Measurements from ENCODE around the gene HIVEP3.

HIVEP3 gene

DNA sequence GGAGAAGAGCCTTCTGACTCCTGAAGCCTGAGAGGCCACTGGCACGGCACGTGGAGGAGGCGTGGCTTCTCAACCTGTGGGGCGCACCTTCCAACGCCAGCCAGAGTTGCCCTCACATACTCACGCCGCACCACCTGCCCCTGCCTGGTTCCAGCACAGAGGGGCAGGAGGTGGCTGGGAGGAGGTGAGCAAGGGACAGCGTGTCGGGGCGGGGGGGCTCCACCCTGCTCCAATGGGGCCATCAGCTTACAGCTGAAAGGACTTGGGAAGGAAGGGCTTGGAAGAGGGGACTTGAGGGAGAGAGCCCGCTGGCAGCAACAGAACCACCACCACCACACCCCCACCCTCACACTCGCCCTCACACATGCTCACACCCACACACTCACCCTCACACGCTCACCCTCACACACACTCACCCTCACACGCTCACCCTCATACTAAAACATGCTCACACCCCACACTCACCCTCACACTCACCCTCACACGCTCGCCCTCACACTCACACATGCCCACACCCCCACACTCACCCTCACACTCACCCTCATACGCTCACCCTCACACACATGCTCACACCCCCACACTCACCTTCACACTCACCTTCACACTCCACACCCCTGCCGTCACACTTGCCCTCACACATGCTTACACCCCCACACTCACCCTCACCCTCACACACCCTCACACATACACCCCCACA lies 392.7 kb downstream of the HIVEP3 start:
- H3K27ac Mint-ChIP-seq (ENCODE audit: low read depth): no peak overlapping the region

DNA sequence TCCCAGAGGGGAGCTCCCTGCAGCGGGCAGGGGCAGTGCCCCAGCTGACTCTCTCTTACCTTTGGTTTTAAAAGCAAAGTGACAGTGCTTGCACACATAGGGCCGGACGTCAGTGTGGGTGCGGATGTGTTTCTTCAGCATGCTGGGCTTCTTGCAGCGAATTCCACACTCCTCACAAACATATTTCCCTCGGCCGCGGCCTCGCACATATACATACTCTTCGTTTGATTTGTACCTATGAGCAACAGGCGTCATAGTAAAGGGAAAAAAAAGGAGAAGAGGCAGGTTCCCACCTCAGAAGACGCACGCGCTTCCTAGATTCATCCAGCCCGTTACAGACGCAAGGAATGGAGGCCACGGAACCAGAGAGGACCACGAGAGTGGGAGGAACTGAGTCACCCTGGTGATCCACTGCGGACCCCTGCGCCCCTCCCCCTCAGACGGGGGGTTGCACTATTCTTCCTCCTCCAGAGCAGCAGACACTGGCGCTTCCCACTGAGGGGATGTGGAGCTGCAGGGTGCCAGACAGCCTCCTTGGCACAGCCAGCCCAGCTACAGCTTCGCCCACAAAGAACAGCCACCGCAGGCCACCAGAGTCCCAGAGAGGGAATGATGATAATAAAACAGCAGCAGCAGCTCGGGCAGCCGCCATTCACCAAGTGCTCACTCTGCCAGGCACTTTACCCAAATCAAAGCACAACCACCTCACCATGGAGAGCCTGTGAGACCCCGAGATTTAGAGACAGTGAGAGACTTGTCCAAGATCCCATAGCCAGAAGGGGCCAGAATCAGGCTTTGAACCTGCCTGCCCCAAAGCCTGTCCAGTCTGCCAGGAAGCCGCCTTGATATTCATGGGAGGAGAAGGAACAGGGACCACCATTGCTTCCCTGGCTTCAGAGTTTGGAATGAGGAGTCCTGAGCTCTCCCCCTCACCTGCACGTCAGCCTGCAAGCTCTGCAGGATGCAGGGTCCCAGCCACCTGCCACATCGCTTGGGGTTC lies 393.7 kb downstream of the HIVEP3 start:
- H3K27ac Mint-ChIP-seq (ENCODE audit: low read depth): no peak overlapping the region
- peaks cover 9% of the 10 kb centered on the region for H3K4me1 Mint-ChIP-seq
- no peaks in the 10 kb centered on the region for H3K27me3 Mint-ChIP-seq
- ATAC-seq (replicated peaks; ENCODE audit: extremely low read depth, poor library complexity, severe bottlenecking): no peak
- H3K9me3 Mint-ChIP-seq: peaks cover 10% of the 10 kb centered on the region
- no peak for DNase-seq (ENCODE audit: low spot score in 2 of 2)
- peaks cover 8% of the 10 kb centered on the region for H3K36me3 Mint-ChIP-seq (ENCODE audit: insufficient read depth)
- no peak overlapping the region for H3K4me3 Mint-ChIP-seq

More for the DNA sequence above, 392.7 kb downstream of the HIVEP3 start:
- Mint-ChIP-seq H3K4me3 (no peak overlapping the region), H3K4me1 (peaks cover 15% of the 10 kb centered on the region), H3K36me3 (ENCODE audit: insufficient read depth) (peaks cover 8% of the 10 kb centered on the region), H3K27me3 (no peaks in the 10 kb centered on the region), H3K9me3 (peaks cover 10% of the 10 kb centered on the region)
- no peak for ATAC-seq (replicated peaks; ENCODE audit: extremely low read depth, poor library complexity, severe bottlenecking)
- no peak for DNase-seq (ENCODE audit: low spot score in 2 of 2)

DNA sequence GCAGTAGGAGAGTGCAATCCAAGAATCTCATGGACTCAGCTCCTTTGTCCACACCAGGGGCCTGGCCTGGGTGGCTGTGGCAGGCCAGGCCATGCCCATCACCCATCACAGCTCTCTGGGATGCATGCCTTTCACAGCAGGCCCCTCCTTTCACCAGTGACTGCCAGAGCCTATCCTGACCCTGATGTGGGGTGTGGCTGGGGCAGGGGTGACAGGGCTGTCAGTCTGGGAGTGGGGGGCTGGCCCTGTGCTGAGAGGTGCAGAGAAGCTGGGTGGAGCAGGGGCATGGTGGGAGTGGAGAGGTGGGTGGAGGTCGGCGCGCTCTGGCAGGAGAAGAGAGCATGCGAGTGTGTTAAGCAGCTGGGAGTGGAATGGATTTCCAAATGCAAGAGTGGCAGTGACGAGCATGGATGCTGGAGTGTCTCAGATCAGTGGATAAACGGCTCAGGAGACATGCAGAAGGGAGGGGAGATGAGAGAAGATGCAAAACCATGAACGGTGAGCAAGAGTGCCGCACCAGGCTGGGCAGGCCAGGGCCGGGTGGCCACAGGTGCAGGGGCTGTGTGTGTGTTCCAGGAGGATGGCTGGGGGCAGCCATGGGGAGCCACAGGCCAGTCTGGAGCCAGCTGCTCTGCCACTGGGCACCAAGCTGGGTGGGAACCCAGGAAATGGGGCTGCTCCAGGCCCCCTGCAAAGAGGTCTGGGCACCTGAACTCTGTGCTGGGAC lies 394.6 kb downstream of the HIVEP3 start:
- ATAC-seq (replicated peaks; ENCODE audit: extremely low read depth, poor library complexity, severe bottlenecking) (no peak), DNase-seq (ENCODE audit: low spot score in 2 of 2) (no peak)
- Mint-ChIP-seq H3K27ac (ENCODE audit: low read depth) (no peak overlapping the region), H3K4me1 (peaks cover 9% of the 10 kb centered on the region), H3K36me3 (ENCODE audit: insufficient read depth) (peaks cover 8% of the 10 kb centered on the region), H3K9me3 (peaks cover 10% of the 10 kb centered on the region), H3K4me3 (no peak overlapping the region), H3K27me3 (no peaks in the 10 kb centered on the region)

DNA sequence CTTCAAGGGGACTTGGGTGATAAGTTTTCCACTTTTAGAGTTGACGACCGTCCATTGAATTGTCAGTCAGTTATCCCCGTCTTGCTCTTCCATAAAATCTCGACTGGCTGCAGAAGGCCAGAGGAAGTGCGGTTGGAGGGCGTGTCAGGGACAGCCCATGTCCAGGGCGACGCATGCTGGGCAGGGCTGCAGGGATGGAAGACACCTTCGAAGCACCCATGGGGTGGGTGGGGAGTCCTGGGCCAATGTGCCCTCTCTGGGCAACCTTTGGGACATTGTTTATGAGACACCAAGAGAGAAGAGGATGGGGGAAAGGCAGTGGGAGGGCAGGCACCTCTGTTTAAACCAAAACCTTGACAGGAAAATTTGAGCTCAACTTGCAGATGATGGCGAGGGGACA lies 395.7 kb downstream of the HIVEP3 start:
- no peak overlapping the region for H3K4me3 Mint-ChIP-seq

DNA sequence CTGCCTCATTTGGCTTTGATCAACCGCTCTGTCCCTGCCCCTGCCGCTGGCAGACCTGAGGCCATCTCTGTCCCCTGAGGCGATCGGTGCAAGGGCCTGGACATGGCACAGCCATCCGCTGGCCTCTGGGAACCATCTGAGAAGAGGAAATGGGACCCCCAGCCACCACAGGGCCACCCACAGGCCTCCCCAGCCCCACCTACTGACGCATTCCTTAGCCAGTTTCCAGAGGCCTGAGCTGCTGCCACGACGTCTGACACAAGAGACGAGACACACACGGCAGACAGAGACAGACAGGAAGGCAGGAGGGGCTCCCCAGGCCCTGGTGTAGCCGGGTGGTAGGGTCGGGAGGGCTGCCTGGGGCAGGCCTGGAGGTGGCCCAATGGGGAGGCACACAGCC lies 397.0 kb downstream of the HIVEP3 start:
- Mint-ChIP-seq H3K27ac (ENCODE audit: low read depth) (no peak overlapping the region), H3K4me1 (peaks cover 7% of the 10 kb centered on the region), H3K36me3 (ENCODE audit: insufficient read depth) (peaks cover 12% of the 10 kb centered on the region), H3K9me3 (peaks cover 4% of the 10 kb centered on the region), H3K4me3 (no peak overlapping the region), H3K27me3 (no peaks in the 10 kb centered on the region)
- ATAC-seq (replicated peaks; ENCODE audit: extremely low read depth, poor library complexity, severe bottlenecking) (no peak), DNase-seq (ENCODE audit: low spot score in 2 of 2) (no peak)

More for the DNA sequence above, 395.7 kb downstream of the HIVEP3 start:
- Mint-ChIP-seq H3K4me1 (peaks cover 9% of the 10 kb centered on the region), H3K27me3 (no peaks in the 10 kb centered on the region), H3K9me3 (peaks cover 10% of the 10 kb centered on the region), H3K27ac (ENCODE audit: low read depth) (no peak overlapping the region), H3K36me3 (ENCODE audit: insufficient read depth) (peaks cover 10% of the 10 kb centered on the region)
- DNase-seq (ENCODE audit: low spot score in 2 of 2): no peak
- no peak for ATAC-seq (replicated peaks; ENCODE audit: extremely low read depth, poor library complexity, severe bottlenecking)

DNA sequence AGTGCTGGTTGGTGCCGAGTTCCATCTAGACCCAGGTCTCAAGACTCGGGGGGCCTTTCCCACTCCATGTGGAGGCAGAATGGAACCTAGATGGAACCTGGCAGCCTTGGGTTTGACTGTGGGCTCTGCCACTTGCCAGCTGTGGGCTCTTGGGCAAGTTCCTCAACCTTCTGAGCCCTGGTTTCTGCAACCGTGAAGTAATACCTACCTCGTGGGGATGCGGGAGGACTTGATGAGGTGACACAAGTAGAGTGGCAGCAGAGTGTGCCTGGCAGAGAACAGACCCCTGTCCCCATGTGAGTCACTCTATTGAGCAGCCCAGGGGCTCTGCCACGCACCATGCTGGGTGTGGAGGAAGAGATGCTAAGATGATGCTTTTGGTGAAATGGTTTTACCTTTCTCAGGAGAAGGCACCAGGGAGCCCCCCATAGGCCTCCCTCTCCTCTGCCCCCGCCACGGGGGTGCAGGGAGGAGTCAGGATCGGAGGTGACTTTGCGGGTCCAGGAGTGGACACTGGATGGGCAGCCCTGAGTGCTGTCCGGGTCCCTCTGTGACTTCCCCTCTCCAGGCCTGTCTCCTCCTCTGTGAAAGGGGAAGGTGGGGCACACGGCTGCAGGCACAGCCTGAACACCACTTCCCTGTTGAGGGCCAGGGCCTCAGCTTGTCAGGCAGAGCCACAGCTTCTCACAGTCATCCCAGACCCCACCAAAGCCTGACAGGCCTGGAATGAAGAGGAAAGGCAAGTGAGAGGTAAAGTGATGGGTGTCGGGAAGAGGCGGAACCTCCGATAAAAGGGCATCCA lies 397.6 kb downstream of the HIVEP3 start:
- DNase-seq (ENCODE audit: low spot score in 2 of 2) (no peak), ATAC-seq (replicated peaks; ENCODE audit: extremely low read depth, poor library complexity, severe bottlenecking) (no peak)
- H3K27ac Mint-ChIP-seq (ENCODE audit: low read depth): no peak overlapping the region
- H3K4me1 Mint-ChIP-seq: peaks cover under 1% of the 10 kb centered on the region
- H3K27me3 Mint-ChIP-seq: no peaks in the 10 kb centered on the region
- H3K36me3 Mint-ChIP-seq (ENCODE audit: insufficient read depth): peaks cover 10% of the 10 kb centered on the region
- H3K9me3 Mint-ChIP-seq: no peaks in the 10 kb centered on the region
- no peak overlapping the region for H3K4me3 Mint-ChIP-seq

DNA sequence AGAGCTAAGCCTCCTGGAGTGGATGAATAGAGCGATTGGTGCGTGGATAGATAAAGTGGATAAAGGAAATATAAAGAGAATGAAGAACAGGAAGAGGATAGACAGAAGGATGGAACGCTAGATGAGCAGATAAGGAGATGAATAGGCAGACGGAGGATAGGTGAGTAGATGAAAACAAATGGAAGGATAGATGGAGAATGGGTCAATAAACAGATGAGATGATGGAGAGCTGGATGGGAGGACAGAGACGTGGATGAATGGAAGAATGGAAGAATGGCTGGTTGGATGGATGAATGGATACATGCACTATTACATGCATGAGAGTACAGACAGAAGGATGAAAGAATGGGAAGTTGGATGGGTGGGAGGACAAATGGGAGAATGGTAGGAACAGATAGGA lies 399.1 kb downstream of the HIVEP3 start:
- DNase-seq (ENCODE audit: low spot score in 2 of 2) (no peak), ATAC-seq (replicated peaks; ENCODE audit: extremely low read depth, poor library complexity, severe bottlenecking) (no peak)
- Mint-ChIP-seq H3K36me3 (ENCODE audit: insufficient read depth) (peaks cover 7% of the 10 kb centered on the region), H3K27ac (ENCODE audit: low read depth) (no peak overlapping the region), H3K4me1 (no peaks in the 10 kb centered on the region), H3K27me3 (no peaks in the 10 kb centered on the region), H3K4me3 (no peak overlapping the region), H3K9me3 (no peaks in the 10 kb centered on the region)

DNA sequence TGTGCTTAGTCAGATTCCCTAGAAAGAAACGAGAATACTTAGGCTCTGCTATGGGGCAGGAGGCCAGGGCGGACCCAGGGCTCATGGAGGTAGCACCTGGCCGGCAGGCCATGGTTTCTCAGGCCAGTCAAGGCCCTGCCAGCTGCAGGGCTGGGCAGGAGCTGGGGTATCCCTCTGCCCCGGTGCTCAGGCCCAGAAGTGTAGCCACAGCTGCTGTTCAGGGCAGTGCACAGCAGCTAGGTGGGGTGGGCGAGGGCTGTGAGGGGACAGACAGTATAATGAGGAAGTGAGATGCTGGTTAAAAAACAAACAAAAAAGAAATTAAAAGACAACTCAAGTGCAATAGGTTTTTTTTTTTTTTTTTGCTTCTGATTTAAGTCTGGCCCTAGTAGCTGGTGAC lies 400.3 kb downstream of the HIVEP3 start:
- no peaks in the 10 kb centered on the region for H3K9me3 Mint-ChIP-seq
- H3K36me3 Mint-ChIP-seq (ENCODE audit: insufficient read depth): peaks cover 7% of the 10 kb centered on the region
- no peak for ATAC-seq (replicated peaks; ENCODE audit: extremely low read depth, poor library complexity, severe bottlenecking)
- no peaks in the 10 kb centered on the region for H3K27me3 Mint-ChIP-seq
- no peak for DNase-seq (ENCODE audit: low spot score in 2 of 2)
- H3K4me1 Mint-ChIP-seq: no peaks in the 10 kb centered on the region
- peak overlapping the region; percentile 27 for H3K27ac Mint-ChIP-seq (ENCODE audit: low read depth)
- H3K4me3 Mint-ChIP-seq: no peak overlapping the region

DNA sequence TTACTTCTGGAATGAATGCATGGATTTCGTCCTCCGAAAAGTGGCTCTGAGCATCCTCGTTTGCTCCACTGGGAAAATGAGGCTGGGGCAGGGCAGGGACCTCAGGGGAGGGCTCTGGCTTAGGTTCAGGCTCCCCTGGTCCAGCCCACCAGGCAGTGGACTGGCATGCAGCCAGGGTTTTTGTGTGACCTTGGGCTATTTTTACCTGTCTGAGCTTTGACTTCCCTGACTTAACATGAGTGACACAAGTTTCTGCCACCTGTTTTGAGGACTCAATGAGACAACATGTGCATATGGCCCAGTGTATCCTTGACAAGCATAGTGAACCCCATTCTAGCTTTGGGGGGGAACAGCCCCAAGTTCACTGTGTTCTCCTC lies 401.7 kb downstream of the HIVEP3 start:
- no peaks in the 10 kb centered on the region for H3K4me1 Mint-ChIP-seq
- no peak overlapping the region for H3K4me3 Mint-ChIP-seq
- no peak for DNase-seq (ENCODE audit: low spot score in 2 of 2)
- peak overlapping the region; percentile 68 for H3K27ac Mint-ChIP-seq (ENCODE audit: low read depth)
- no peak for ATAC-seq (replicated peaks; ENCODE audit: extremely low read depth, poor library complexity, severe bottlenecking)
- H3K36me3 Mint-ChIP-seq (ENCODE audit: insufficient read depth): peaks cover 11% of the 10 kb centered on the region
- no peaks in the 10 kb centered on the region for H3K9me3 Mint-ChIP-seq
- no peaks in the 10 kb centered on the region for H3K27me3 Mint-ChIP-seq

DNA sequence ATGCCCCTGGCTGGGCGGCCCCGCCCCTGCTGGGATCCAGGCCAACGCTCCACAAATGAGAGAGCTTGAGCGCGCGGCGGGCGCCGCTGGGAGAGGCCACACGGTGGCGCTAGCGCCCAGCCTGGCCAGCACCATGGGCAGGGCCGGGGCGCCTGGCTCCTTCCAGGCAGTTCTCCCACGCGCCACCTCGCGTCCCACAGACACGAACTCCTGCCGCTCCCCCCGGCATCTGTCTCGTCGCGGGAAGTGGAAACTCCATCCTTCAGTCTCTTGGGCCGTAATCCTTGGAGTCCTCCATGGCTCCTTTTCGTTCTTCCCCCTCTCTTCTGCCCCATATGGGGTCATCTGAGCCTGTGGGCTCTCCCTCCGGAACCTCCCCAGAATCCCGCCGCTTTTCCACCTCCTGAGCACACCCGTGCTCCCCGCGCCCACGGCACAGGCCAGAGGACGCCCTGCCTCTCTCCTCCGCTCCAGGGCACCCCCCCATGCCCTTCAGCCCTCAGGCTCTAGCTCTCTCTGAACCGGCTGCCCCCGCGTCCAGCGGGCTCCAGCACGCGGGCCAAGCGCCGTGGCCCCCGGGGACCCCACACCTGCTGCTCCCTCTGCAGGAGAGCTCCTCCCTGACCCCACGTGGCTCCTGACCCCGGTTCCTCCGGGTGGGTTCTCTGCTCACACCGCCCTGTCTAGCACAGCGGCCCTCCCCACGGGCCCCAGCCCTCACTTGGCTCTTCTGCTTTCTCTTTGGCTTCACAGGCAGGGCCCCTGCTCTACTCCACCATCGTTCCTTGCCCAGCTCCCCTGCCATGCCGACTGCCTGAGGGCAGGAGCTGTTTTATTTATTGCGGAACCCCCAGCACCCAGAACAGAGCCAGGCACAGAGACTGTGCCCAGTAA lies 402.3 kb downstream of the HIVEP3 start:
- peak overlapping the region; percentile 68 for H3K27ac Mint-ChIP-seq (ENCODE audit: low read depth)
- H3K4me3 Mint-ChIP-seq: no peak overlapping the region
- no peaks in the 10 kb centered on the region for H3K9me3 Mint-ChIP-seq
- ATAC-seq (replicated peaks; ENCODE audit: extremely low read depth, poor library complexity, severe bottlenecking) (peak; percentile 65), DNase-seq (ENCODE audit: low spot score in 2 of 2) (peak; percentile 33 to 37)
- no peaks in the 10 kb centered on the region for H3K4me1 Mint-ChIP-seq
- peaks cover 11% of the 10 kb centered on the region for H3K36me3 Mint-ChIP-seq (ENCODE audit: insufficient read depth)
- no peaks in the 10 kb centered on the region for H3K27me3 Mint-ChIP-seq

DNA sequence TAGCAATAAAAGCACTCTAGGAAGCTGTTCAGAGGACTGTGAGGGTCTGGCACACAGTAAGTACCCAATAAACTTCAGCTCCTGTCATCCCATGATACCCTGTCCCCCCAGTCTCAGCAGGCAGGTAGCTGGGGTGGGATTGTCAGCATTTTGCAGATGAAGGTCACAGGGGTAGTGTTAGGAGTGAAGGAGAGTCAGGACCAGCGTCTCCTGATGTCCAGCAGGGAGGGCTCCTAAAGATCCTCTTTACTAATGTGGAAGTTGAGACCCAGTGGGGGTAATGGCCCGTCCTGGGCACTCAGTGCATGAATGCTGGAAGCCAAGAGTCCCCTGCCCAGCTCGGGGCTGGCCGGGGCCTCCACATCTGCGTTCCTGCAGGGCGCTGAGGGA lies 402.9 kb downstream of the HIVEP3 start:
- ATAC-seq (replicated peaks; ENCODE audit: extremely low read depth, poor library complexity, severe bottlenecking) (no peak), DNase-seq (ENCODE audit: low spot score in 2 of 2) (no peak)
- Mint-ChIP-seq H3K9me3 (no peaks in the 10 kb centered on the region), H3K27ac (ENCODE audit: low read depth) (no peak overlapping the region), H3K36me3 (ENCODE audit: insufficient read depth) (peaks cover 10% of the 10 kb centered on the region), H3K4me3 (no peak overlapping the region), H3K27me3 (no peaks in the 10 kb centered on the region), H3K4me1 (no peaks in the 10 kb centered on the region)

Measured in central memory CD8-positive, alpha-beta T cell (primary cell).